HG03280 (cell line): Measurements from ENCODE around the gene SLC35F1.
"Not testable (repeated sequence)": the region's sequence is repeated elsewhere in the genome, so short reads cannot be mapped to it uniquely, and the experiment has no call there.

Experiments used
- ATAC-seq: cut with Tn5 transposase; IDR thresholded peaks from one replicate; pipeline ENCODE4 v1.9.1; 2021; ENCODE audit warnings: mild to moderate bottlenecking, moderate library complexity; ENCODE audit not compliant: unreplicated experiment

The SLC35F1 gene

GRCh38 chr6:117906958-117907600, at the start of gene SLC35F1:
TSS of gene SLC35F1 (plus strand) at chr6:117907264.
- peak; percentile 76 for ATAC-seq

GRCh38 chr6:117858601-117859000, 48.5 kb upstream of the SLC35F1 start:
- ATAC-seq: not testable (repeated sequence)

GRCh38 chr6:117861545-117861944, 45.5 kb upstream of the SLC35F1 start:
- ATAC-seq: no peak

- no peak for ATAC-seq
Observed at GRCh38 chr6:117866561-117866960, 40.5 kb upstream of the SLC35F1 start.

GRCh38 chr6:117870486-117871242, 36.4 kb upstream of the SLC35F1 start:
- ATAC-seq: peak; percentile 74

GRCh38 chr6:117880824-117881223, 26.2 kb upstream of the SLC35F1 start:
- no peak for ATAC-seq

GRCh38 chr6:117890172-117890571, 16.9 kb upstream of the SLC35F1 start:
- ATAC-seq: no peak

GRCh38 chr6:117906507-117906957, 532 bp upstream of the SLC35F1 start:
- peak; percentile 40 for ATAC-seq

GRCh38 chr6:117907601-117908245, 659 bp downstream of the SLC35F1 start:
- ATAC-seq: peak; percentile 7

GRCh38 chr6:117908246-117909068, 1.4 kb downstream of the SLC35F1 start:
- ATAC-seq: no peak

GRCh38 chr6:117909638-117910037, 2.6 kb downstream of the SLC35F1 start:
- no peak for ATAC-seq

GRCh38 chr6:117910549-117910948, 3.5 kb downstream of the SLC35F1 start:
- ATAC-seq: no peak

GRCh38 chr6:117911150-117911549, 4.1 kb downstream of the SLC35F1 start:
- ATAC-seq: no peak

- no peak for ATAC-seq
Observed at GRCh38 chr6:117911660-117912059, 4.6 kb downstream of the SLC35F1 start.

GRCh38 chr6:117915846-117916245, 8.8 kb downstream of the SLC35F1 start:
- ATAC-seq: no peak

GRCh38 chr6:117916483-117916882, 9.4 kb downstream of the SLC35F1 start:
- ATAC-seq: no peak

GRCh38 chr6:117917176-117917575, 10.1 kb downstream of the SLC35F1 start:
- ATAC-seq: no peak

GRCh38 chr6:117918454-117918853, 11.4 kb downstream of the SLC35F1 start:
- no peak for ATAC-seq

GRCh38 chr6:117919275-117919674, 12.2 kb downstream of the SLC35F1 start:
- no peak for ATAC-seq

GRCh38 chr6:117919775-117920729, 13.0 kb downstream of the SLC35F1 start:
- no peak for ATAC-seq
